Activated CD8-positive, alpha-beta memory T cell treated with anti-CD3 and anti-CD28 coated beads for 4 hours (primary cell): ENCODE results near the gene ELOVL6.
"Not testable (repeated sequence)": the region's sequence is repeated elsewhere in the genome, so short reads cannot be mapped to it uniquely, and the experiment has no call there.

Source experiments
- DNase-seq, 2 donors: peaks; one replicate each; pipeline ENCODE4 v3.0.0-alpha.2; 2020; ENCODE audit warnings: low read depth in 2 of 2

The ELOVL6 gene, protein sequence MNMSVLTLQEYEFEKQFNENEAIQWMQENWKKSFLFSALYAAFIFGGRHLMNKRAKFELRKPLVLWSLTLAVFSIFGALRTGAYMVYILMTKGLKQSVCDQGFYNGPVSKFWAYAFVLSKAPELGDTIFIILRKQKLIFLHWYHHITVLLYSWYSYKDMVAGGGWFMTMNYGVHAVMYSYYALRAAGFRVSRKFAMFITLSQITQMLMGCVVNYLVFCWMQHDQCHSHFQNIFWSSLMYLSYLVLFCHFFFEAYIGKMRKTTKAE

GRCh38 chr4:110198435-110199416 is at the start of gene ELOVL6:
Gene ELOVL6 (minus strand): TSS chr4:110198615. CDS start chr4:110198335, 280 bp downstream.
- no peak for DNase-seq

DNA sequence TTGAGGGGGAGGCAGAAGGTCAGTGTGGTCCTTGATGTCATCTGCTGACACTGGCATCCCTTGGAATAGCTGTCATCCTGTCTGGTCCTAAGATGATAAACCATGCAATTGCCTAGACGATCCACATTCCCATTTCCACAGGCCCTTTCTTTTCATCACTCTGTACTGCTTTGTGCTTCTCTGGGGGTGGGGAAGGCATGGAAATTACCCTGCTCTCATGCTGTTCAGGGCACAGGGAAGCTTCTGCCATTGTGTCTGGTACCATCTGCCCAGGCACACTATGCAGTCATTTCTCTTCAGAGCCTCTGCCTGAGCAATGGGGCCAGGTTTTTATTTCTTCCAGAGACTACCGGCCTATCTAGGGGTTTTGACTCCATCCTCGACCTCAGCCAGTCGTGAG is 49.7 kb upstream of the ELOVL6 start:
- DNase-seq: no peak

DNA sequence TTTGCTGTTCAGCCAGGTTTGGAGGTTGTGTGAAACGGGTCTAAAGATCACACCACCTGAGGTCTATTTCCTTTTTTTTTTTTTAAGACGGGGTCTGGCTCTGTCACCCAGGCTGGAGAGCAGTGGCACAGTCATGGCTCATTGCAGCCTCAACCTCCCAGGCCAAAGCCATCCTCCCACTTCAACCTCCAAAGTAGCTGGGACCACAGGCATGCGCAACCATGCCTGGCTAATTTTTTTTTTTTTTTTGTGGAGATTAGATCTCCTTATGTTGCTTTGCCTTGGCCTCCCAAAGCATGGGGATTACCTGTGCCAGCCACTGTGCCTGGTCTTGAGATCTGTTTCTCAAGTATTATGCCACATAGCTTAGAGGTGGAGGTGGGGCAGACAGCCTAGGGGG is 49.2 kb upstream of the ELOVL6 start:
- DNase-seq: no peak

GRCh38 chr4:110245577-110245976 is 47.2 kb upstream of the ELOVL6 start:
- DNase-seq: no peak

GRCh38 chr4:110236324-110236723 is 37.9 kb upstream of the ELOVL6 start:
- DNase-seq: no peak

GRCh38 chr4:110233581-110233980 is 35.2 kb upstream of the ELOVL6 start:
- DNase-seq: not testable (repeated sequence)

GRCh38 chr4:110231869-110232268 is 33.5 kb upstream of the ELOVL6 start:
- no peak for DNase-seq

DNA sequence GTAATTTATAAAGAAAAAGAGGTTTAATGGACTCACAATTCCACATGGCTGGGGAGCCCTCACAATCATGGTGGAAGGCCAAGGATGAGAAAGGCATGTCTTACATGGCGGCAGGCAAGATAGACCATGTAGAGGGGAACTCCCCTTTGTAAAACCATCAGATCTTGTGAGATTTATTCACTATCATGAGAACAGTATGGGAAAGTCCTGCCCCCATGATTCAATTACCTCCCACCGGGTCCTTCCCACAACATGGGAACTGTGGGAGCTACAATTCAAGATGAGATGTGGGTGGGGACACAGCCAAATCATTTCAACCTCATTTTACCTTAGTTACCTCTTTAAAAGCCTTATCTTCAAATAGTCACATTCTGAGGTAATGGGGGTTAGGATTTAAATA is 30.9 kb upstream of the ELOVL6 start:
- DNase-seq: no peak

GRCh38 chr4:110224812-110225211 is 26.4 kb upstream of the ELOVL6 start:
- no peak for DNase-seq

DNA sequence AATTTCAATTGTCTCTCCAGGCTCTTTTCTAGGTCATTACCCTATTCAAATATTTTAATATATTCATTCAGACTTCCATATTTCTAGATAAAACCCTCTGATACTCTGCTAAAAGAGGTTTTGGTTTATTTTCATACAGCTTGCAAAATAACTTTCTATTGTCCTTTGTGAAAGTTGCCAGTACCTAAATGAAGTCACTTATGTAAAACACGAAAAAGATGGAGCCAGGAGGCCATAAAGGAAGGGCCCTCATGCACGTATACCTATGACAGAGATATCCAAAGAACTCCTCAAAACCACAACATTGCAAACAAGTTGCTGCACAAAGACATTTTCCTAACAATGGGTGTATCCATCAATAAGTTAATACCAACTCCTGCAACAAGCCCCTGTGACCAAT is 25.7 kb upstream of the ELOVL6 start:
- no peak for DNase-seq

DNA sequence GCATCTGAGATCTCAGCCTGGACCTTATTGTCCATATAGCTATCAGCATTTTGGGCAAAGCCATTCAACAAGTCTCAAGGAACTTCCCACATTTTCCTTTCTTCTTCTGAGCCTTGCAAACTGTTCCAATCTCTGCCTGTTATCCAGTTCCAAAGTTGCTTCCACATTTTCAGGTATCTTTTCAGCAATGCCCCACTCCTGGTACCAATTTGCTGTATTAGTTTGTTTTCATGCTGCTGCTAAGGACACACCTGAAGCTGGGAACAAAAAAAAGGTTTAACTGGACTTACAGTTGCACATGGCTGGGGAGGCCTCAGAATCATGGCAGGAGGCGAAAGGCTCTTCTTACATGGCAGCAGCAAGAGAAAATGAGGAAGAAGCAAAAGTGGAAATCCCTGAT is 20.5 kb upstream of the ELOVL6 start:
- not testable (repeated sequence) for DNase-seq

DNA sequence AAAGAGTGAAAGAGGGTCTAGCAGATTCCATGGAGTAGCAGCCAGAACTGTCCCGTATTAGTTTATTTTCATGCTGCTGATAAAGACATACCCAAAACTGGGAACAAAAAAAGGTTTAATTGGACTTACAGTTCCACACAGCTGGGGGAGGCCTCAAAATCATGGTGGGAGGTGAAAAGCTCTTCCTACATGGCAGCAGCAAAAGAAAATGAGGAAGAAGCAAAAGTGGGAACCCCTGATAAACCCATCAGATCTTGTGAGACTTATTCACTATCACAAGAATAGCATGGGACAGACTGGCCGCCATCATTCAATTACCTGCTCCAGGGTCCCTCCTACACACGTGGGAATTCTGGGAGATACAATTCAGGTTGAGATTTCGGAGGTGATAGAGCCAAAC is 18.8 kb upstream of the ELOVL6 start:
- DNase-seq: not testable (repeated sequence)

- DNase-seq: no peak
These were observed 17.7 kb upstream of the ELOVL6 start for GRCh38 chr4:110216129-110216528.

- DNase-seq: no peak
These were observed 13.3 kb upstream of the ELOVL6 start for GRCh38 chr4:110211770-110212061.

GRCh38 chr4:110211007-110211769 is 12.8 kb upstream of the ELOVL6 start:
- no peak for DNase-seq

- no peak for DNase-seq
These were observed 10.0 kb upstream of the ELOVL6 start for GRCh38 chr4:110208419-110208818.

DNA sequence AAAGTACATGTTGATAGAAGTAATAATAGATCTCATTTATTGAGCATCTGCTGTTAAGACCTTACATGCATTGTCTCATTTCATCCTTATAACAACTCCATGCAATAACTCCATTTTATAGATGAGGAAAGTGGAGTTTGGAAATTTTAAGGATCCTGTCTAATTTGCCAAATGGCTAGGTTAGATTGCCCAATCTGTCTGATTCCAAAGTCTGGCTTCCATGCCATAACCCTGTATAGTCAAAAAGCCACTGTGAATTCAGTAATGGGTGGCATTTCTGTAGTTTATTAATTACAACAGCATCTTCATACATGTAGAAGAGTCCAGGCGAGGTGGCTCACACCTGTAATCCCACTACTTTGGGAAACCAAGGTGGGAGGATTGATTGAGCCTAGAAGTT is 8.8 kb upstream of the ELOVL6 start:
- no peak for DNase-seq

- no peak for DNase-seq
These were observed 3.6 kb upstream of the ELOVL6 start for GRCh38 chr4:110202024-110202423.

GRCh38 chr4:110201502-110201901 is 3.1 kb upstream of the ELOVL6 start:
- no peak for DNase-seq

DNA sequence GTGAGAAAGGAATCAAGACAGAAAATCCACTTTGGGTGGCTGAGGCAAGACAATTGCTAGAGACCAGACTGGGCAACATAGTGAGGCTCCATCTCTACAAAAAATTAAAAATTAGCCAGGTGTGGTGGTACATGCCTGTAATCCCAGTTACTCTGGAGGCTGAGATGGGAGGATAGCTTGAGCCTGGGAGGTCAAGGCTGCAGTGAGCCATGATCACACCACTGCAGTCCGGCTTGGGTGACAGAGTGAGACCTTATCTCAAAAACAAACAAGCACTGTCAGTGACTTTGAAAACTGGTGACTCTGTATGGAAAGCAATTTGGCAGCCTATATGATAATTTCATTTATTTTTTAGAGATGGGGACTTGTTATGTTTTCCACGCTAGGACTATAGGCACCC is 2.3 kb upstream of the ELOVL6 start:
- DNase-seq: no peak

DNA sequence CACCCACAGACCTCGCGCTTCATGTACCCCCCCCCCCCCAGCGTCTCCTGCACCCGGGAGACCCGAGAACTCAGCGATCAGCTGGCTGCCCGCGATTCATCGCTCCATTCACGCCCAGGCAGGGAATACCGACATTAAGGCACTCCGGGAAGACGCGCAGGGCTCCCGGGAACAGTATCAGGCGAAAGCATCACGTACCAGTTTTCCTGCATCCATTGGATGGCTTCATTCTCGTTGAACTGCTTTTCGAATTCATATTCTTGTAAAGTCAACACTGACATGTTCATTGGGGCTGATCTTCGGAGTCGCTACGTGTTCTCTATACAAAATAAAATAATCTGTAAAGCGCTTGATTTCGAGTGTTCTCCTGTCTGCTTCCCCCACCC is 373 bp downstream of the ELOVL6 start:
- no peak for DNase-seq

DNA sequence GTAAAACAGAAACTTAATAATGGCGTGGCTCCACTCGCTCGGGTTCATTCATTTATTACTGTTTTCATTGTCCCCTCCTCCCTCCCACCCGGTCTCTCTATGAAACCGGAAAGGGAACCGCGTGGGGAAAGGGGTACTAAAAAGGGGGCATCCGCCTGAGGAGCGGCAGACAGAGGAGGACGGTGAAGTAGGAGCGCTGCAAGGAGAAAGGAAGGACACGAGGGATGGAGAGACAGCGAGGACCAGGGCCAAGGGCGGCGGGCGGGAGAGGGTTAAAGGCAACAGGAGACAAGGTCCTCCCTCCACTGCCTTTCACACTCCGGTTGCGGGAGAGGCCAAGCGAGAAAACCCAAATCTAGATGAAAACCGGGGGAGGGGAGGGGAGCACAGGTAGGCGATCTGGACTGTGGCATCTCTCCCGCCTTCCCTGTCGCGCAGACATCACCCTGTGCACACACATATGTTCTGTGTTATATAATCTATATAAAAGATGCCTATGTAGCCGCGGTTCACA is 829 bp downstream of the ELOVL6 start:
- DNase-seq: peak in 1 of 2 donors; percentile 20
